Hippocampal formation (tissue), 2 donors: ENCODE results near the gene HRAS.
"Not testable (repeated sequence)": the region's sequence is repeated elsewhere in the genome, so short reads cannot be mapped to it uniquely, and the experiment has no call there.

Source experiments
- DNase-seq, 2 donors: peaks; one replicate each; lab custom pipeline; 2025; lab: John Stamatoyannopoulos, UW

Gene HRAS

DNA sequence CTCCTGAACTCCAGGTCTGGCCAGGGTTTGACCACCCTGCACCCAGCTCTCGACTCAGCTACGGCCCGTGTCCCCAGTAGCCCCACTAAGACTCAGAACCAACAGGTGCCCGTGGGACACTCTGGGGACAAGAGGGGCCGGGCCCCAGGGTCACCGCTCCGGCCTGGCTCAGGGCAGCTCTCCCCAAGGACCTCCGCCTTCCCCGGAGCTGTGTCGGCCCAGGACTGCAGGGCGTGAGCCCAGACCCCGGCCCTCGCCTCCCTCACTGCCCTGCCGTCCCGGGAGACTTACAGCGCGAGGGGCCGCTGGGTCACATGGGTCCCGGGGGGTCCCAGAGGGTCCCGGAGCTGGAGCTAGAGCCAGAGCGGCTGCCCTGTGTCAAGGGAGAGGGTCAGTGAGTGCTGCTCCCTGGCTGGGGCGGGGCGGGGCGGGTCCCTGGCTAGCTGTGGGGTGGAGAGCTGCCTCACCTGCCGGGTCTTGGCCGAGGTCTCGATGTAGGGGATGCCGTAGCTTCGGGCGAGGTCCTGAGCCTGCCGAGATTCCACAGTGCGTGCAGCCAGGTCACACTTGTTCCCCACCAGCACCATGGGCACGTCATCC lies 2.3 kb downstream of the HRAS start:
- DNase-seq: no peak

DNA sequence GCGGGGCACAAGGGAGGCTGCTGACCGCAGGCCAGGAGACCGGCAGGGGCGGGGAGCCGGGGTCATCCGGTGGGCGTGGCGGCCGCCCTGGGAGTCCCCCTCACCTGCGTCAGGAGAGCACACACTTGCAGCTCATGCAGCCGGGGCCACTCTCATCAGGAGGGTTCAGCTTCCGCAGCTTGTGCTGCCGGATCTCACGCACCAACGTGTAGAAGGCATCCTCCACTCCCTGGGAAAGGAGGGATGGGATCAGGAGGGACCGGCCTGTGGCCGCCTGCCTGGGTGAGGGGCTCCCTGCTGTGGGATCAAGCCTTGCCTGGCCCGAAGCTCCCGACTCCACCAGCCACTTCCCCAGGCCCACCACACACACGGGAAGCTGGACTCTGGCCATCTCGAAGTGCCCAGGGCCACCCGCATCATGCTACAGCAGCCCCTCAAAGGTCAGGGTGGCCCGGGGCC lies 2.8 kb downstream of the HRAS start:
- DNase-seq: no peak

DNA sequence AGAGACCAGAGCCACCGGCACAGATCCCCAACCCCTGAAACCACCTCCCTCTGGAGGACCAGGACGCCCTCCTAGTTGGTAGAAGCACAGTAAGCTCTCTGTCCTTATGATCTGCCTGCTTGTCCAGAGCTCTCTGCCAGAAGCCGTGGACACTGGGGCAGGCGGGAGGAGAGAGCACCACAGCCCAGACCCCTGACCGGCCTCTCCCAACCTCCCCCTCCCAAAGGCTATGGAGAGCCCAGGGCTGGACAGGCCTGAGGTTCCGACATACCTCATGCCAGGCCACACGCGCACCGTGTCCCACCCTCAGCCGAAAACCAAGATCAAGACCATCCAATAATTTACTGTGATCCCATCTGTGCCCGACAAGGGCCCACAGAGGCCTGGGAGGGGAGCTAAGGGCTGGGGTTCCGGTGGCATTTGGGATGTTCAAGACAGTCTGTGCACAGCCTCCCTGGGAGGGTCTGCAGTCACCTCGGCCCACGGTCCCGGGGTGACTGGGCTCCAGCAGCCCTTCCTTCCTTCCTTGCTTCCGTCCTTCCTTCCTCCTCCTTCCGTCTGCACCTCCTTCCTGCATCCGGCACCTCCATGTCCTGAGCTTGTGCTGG lies 3.4 kb downstream of the HRAS start:
- DNase-seq: no peak

DNA sequence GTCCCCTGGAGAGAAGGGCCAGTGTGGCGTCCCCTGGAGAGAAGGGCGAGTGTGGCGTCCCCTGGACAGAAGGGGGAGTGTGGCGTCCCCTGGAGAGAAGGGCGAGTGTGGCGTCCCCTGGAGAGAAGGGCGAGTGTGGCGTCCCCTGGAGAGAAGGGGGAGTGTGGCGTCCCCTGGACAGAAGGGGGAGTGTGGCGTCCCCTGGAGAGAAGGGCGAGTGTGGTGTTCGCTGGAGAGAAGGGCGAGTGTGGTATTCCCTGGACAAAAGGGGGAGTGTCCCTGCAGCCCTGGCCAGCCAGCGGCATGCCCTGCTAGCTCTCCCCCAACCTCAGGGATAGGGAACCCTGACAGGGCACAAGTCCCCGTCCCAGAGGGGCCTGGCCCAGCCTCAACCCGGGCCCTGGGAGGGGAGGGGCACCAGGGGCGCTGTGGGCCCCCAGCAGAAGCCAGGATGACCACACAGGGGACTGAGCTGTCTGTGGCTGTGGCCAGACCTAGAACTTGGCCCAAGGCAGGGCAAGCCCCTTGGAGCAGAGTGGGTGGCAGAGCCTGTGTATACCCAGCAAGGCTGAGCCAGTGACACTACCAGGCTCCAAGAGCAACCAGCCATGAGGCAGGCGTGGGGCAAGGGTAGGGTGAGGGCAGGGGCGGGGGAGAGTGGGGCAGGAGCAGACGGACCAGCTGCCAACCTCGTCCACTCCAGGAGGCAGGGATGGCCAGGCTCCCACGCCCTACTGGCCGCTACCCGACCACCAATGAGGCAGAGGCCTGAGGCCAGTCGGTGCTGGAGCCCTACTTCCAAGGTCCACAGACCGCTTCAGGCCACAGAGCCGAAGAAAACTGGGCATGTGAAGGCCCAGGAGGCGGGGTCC lies 4.2 kb downstream of the HRAS start:
- DNase-seq: no peak

DNA sequence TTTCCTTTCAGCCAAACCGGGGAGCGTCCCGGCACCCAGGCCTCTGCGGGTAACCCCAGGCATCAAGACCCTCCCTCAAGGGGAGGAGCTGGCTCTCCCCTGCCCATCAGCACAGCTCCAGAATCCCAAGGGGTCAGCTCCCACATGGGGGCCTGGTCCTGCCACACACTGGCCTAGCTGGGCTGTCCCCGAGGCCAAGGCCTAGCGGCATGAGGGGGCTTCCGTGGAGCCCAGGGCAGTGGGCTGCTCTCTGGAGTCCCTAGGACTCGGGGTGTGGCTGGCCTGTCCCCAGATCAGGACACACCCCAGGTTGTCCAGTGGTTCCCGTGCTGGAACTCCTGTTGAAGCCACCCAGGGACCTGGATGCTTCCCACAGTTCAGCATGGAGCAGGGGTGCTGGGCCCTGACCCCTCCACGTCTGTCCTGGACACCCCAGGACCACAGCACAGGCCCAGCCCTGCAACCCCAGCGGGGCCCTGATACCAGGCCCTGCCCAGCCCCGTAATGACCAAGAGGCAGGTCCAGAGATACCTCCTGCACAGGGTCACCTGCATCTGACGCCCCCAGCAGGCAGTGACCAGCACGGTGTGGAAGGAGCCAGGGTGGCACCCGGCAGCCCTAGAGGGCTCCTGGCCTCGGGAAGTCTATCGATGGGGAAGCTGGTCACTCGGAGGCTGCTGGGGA lies 5.5 kb downstream of the HRAS start:
- no peak for DNase-seq

DNA sequence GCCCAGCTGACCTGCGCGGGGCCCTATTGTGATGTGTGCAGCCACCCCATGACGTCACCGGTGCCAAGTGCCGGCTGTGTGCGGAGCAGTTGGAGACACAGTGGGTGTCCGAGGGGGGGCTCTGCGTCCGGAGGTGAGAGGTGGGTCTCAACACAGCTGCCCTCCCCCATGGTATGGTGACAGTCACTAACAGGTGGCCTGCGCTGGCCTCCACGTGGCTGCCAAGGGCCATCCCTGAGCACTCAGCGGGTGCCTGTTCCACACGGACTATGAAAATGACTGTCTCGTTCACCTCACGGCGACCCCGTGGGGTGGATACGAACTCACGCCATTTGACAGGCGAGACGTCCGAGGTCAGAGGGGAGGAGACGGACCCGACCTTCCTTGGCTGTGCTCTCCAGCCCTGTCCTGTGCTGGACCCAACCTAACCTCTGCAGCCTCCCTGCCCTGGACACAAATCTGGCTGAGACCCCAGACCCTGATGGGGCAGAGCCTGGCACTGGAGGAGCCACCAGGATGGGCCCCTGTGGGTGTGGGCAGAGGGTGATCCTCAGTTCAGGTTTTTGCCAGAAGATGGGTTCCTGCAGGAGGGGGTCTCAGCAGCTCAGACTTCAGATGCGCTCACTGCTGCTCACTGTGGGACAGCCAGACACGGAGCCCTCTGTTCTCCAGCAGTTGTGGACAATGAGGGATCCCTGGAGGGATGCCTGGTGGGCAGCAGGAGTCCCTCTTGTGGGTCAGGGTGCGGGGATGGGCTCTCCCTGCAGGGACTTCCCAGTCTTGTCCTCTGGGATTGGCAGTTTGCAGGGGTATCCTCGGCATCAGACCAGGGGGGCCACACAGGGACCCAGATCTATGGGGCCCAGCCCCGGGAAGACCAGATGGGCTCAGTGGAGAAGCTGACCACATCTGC lies 6.3 kb downstream of the HRAS start:
- DNase-seq: no peak

DNA sequence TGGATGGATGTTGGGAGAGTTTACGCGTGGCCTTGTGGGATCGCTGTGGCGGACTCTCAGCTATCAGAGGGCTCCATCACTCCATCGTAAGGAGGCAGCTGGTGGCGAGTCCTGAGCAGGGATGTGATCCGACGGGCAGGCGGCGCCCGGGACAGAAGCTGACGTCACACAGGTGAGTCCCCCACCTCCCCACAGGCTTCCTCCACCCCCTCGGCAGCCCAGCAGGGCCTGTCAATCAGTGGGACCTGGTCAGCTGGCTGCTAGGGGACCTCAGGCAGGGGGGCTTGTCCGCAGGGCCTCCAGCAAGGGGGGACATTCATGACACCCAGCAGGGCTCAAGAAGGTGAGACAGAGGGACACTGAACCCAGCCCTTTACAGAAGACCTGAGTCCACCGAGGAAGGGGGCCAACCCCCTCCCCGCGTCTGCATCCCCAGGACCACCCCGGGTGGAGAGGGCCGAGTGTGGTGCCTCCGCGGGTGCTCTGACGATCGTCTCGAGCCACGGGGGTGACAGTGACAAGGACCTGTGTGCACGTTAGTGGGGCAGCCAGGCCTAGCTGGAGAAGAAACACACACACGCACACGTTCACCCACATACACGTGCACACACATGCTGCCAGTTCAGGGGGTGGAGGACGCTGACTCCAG lies 7.1 kb downstream of the HRAS start:
- no peak for DNase-seq

DNA sequence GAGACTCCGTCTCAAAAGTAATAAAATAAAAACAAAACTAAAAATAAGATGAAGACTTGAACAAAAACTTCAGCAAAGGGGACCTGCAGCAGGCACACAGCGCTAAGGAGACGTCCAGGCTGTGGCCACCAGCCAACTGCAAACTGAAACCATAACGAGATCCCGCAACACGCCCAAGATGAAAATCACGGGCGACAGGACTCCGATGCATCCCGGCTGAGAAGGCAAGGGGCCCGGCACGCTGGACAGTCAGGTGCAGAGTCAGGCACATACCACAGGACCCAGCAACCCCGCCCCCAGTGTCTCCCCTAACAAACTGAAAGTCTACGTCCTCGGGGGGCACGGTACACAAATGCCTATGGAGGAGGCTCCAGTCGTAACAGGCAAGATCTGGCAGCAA lies 9.2 kb downstream of the HRAS start:
- DNase-seq: no peak

DNA sequence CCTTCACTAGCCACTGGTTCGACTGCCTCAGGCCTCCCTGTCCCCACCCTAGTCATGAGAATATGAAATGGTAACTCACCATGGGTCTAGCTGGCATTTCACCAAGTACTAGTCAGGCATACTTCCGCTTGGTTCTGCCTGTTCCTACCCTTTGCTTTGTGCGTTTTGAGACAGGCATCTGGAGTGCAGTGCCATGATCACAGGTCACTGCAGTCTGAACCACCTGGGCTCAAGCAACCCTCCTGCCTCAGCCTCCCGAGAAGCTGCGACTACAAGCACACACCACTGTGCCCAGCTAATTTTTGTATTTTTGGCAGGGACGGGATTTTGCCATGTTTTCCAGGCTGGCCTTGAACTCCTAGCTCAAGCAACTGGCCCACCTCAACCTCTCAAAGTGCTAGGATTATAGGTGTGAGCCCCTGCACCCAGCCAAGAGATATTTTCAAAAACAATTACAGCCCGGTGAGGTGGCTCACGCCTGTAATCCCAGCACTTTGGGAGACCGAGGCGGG lies 14.1 kb downstream of the HRAS start:
- no peak for DNase-seq

DNA sequence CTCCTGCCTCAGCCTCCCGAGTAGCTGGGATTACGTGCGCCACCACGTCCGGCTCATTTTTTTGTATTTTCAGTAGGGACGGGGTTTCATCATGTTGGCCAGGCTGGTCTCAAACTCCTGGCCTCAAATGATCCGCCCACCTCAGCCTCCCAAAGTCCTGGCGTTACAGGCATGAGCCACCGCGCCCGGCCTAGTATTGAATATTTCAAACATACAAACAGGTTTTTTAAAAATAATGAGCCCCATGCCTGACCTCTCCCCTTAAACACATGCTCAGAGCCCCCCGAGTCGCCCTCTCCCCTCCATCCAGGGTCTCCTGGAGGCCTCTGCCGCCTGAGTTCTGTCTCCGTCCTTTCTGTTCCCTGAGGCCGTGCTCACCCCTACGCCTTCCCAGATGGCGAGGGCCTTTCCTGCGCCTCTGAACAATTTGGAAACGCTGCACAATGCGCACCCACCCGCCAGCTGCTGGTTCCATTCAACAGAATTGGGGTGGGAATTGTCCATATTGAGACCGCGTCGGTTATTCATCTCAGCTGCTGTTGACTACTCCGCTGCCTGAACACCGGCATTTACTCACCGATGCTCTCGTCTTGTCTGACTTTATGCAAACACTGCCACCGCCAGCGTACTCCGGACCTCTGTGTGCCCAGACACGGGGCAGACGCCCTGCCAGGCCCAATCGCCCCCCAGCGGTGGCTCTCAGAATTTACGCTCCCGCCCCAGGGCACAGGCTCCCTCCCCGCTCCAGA lies 14.8 kb downstream of the HRAS start:
- DNase-seq: no peak

DNA sequence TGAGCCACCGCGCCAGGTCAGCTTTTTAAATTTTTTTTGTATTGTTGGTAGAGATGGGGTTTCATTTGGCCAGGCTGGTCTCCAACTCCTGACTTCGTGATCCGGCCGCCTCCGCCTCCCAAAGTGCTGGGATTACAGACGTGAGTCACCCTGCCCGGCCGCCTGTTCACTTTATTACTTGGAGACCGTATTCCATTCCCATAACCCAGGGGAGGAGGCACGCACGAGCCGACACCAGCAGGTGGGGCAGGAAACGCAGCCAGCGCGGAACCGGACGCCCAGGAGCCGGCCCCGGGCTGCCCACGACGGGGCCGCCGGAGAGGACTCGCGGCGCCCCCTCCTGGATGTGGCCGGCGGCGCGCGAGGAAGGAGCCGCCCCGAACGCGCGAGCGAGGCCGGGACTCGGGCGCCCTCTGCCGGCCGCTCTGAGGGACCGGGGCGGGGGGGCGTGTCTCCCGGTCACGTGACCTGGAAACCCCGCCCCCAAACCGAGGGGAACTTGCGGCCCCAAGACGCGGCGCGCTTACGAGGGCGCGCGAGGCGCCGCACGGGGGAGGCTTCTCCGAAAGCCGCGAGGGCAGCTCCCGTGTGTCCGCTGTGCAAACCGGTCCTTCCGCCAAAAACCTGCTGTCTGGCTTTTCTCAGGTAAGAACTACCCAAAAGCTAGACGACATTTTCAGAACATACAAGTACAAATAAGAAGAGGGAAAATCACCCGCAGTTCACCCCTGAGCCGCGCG lies 16.7 kb downstream of the HRAS start:
- no peak for DNase-seq

DNA sequence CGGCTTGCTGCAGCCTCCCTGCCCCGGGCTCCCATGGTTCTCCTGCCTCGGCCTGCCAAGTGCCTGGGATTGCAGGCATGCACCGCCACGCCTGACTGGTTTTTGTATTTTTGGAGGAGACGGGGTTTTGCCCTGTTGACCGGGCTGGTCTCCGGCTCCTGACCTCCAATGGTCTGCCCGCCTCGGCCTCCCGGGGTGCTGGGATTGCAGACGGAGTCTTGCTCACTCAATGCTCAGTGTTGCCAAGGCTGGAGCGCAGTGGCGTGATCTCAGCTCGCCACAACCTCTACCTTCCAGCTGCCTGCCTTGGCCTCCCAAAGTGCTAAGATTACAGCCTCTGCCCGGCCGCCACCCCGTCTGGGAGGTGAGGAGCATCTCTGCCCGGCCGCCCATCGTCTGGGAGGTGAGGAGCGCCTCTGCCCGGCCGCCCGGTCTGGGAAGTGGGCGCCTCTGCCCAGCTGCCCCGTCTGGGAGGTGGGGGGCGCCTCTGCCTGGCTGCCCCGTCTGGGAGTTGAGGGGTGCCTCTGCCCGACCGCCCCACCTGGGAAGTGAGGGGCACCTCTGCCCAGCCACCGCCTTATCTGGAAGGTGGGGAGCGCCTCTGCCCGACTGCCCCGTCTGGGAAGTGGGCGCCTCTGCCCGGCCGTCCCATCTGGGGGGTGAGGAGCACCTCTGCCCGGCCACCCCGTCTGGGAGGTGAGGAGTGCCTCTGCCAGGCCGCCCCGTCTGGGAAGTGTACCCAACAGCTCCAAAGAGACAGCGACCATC lies 18.3 kb downstream of the HRAS start:
- DNase-seq: not testable (repeated sequence)

DNA sequence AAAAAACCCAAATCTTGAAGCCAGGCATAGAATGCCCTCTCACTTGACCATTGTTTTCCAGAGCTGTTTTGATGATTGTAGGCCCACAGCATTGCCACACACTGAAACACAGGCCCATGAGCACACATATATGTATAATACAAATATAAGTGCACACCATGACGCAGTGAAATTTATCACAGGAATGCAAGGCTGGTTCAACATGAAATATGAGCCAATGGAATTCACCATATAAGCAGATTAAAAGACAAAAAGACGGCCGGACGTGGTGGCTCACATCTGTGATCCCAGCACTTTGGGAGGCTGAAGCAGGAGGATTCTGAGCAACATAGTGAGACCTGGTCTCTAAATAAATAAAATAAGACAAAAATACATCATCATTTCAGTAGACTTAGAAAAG lies 19.0 kb downstream of the HRAS start:
- no peak for DNase-seq

DNA sequence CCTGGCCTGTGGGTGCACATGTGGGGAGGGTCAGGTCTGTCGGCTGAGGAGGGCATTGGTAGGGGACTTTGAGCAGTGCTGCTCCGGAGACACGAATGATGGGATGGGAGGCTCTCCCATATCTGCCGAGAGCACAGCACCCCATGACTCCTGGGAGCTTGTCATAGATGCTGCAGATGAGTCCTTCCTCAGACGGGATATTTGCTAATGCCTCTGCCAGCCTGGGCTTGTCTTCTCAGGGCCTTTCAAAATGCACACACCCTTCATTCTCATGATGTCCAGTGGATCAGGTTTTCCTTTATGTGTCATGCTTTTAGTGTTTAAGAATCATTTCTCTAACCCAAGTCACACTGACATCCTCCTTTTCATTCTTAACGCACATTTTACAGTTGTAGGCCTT lies 20.2 kb downstream of the HRAS start:
- DNase-seq: no peak

DNA sequence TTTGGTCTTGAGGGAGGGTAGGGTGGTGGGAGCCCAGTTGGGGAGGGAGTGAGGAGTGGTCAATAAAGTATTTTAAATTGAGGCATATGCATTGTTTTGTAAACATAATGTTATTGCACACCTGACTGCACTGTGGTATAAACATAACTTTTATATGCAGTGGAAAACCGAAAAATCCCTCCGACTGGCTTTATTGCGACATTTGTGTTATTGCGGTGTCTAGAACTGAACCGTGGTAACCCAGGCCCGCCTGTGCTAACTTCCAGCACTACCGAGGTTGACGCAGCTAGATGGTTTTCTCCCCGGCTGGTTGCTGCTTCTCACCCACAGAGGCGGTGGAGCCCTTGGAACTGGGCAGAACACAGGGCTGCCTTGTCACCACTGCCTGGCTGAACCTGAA lies 20.8 kb downstream of the HRAS start:
- no peak for DNase-seq

DNA sequence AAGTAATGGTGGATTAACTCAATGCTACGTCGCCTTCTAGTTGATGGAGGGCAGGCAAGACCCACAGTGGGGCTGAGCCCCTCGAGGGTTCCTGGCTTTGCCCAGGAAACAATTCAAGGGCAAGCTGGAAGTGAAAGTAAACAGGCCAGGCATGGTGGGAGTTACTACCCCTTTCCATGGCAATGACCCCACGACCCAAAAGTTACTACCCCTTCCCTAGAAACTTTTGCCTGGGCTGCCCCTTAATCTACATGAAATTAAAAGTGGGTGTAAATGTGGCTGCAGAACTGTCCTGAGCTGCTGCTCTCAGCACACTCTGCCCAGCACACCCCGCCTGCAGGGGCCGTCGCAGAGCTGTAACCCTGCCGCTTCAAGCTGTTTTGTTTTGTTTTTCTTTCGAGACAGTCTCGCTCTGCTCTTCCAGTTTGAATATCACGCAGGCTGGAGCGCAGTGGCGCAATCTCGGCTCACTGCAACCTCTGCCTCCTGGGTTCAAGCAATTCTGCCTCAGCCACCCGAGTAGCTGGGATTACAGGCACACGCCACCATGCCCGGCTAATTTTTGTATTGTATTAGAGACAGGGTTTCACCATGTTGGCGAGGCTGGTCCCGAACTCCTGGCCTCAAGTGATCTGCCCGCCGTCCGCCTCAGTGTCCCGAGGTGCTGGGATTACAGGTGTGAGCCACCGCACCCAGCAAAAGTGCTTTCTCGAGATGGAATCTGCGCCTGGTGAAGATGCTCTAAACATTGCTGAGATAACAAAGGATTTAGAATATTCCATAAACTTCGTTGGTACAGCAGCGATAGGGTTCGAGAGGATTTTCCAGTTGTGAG lies 22.4 kb downstream of the HRAS start:
- no peak for DNase-seq

DNA sequence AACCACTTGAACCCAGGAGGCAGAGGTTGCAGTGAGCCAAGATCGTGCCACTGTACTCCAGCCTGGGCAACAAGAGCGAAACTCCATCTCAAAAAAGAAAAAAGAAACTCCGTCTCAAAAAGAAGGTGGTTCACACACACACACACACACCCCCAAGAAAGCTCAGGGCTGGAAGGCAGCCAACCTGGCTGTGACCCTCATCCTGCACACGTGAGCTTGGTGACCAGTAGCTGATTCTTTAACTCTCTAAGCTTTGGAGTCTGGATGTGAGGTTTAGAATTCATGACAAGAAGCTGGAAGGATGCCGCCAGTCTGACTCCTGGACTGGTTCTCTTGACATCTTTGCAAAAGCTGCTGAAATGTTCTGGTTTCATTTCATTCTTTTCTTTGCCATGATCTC lies 26.4 kb downstream of the HRAS start:
- no peak for DNase-seq
